Endothelial cell of umbilical vein (primary cell): ENCODE results near the gene CLDN19. TPM values are rescaled to one million over a fixed set of nuclear protein-coding genes. Genes with fewer than 3 reads are reported as not detected.

Source experiments
- BruUV-seq: library from RNA; stranded (reverse); fragments of 400-500 nt; replicated peaks from 2 replicates; lab custom pipeline; 2021; lab: Mats Ljungman, UMichigan
- CTCF ChIA-PET: fragments of 300-600, 350-600 bp; sonication (Branson Sonifier 250); formaldehyde crosslinking; loops from one replicate; lab custom pipeline; 2021; ENCODE audit warnings: antibody characterized with exemption, inconsistent platforms; lab: Charles Lee
- POLR2A ChIA-PET: fragments of 300-600, 350-600 bp; sonication (Branson Sonifier 250); formaldehyde crosslinking; loops from one replicate; lab custom pipeline; 2021; ENCODE audit warnings: antibody characterized with exemption, inconsistent platforms; lab: Charles Lee
- DNase-seq: peaks from one replicate; pipeline ENCODE4 v3.0.0-alpha.2; 2011; ENCODE audit warnings: low read depth, low spot score
- FAIRE-seq: peaks from 2 replicates; lab custom pipeline; 2011; peaks lifted over from hg19 to GRCh38; lab: Jason Lieb, UNC
- H2AFZ ChIP-seq: 2 replicates; pipeline ENCODE4 v1.6.0; 2012; ENCODE audit warnings: low read depth, low read length, control low read depth, inconsistent platforms
- H3K27ac ChIP-seq: 2 replicates; pipeline ENCODE4 v1.5.1; 2011; ENCODE audit warnings: low read depth, mild to moderate bottlenecking, control low read depth, low read length, moderate library complexity; ENCODE audit not compliant: insufficient read depth
- H3K27me3 ChIP-seq, 2 experiments: 2 replicates each; pipeline versions ENCODE4 v1.6.0 to v1.6.1; 2011; ENCODE audit warnings: low read length in 2 of 2, mixed read lengths in 1 of 2; ENCODE audit not compliant: control insufficient read depth in 2 of 2, insufficient read depth in 2 of 2
- H3K36me3 ChIP-seq, 2 experiments: 2 replicates in 1 of 2; 3 replicates in 1 of 2; pipeline ENCODE4 v1.5.1; 2011; ENCODE audit warnings: low read length in 2 of 2, mild to moderate bottlenecking in 1 of 2, moderate library complexity in 1 of 2; ENCODE audit not compliant: control insufficient read depth in 2 of 2, insufficient read depth in 2 of 2; ENCODE audit errors: extremely low read depth in 1 of 2
- H3K4me1 ChIP-seq: 3 replicates; pipeline ENCODE4 v1.5.1; 2011; ENCODE audit warnings: mild to moderate bottlenecking, low read length; ENCODE audit not compliant: control insufficient read depth, insufficient read depth; ENCODE audit errors: extremely low read depth
- H3K4me2 ChIP-seq: 2 replicates; pipeline ENCODE4 v1.6.1; 2011; ENCODE audit warnings: low read length, control low read depth, mixed read lengths; ENCODE audit not compliant: insufficient read depth
- H3K4me3 ChIP-seq, 3 experiments: fragments of 200-600 bp in 1 of 3; sonication (generic), shearing (Covaris generic) in 1 of 3; replicated peaks in 1 of 3; 2 replicates each; pipeline ENCODE4 v1.5.1; 2011 to 2016; ENCODE audit warnings: control low read depth in 3 of 3, low read length in 3 of 3, mild to moderate bottlenecking in 2 of 3, inconsistent platforms in 1 of 3, low read depth in 1 of 3, moderate library complexity in 1 of 3; ENCODE audit not compliant: insufficient read depth in 1 of 3
- H3K79me2 ChIP-seq: 2 replicates; pipeline ENCODE4 v1.6.0; 2012; ENCODE audit warnings: low read length, inconsistent platforms; ENCODE audit not compliant: control insufficient read depth, insufficient read depth
- H3K9ac ChIP-seq: replicated peaks from 2 replicates; pipeline ENCODE3; 2011; ENCODE audit warnings: low read length, control low read depth; ENCODE audit not compliant: insufficient read depth; ENCODE audit errors: extremely low read depth
- H3K9me1 ChIP-seq: replicated peaks from 3 replicates; pipeline ENCODE4 v1.6.0; 2011; ENCODE audit warnings: mild to moderate bottlenecking, low read length; ENCODE audit not compliant: control insufficient read depth, insufficient read depth; ENCODE audit errors: extremely low read depth
- H3K9me3 ChIP-seq: replicated peaks from 2 replicates; pipeline ENCODE4 v1.5.1; 2012; ENCODE audit warnings: low read length, inconsistent platforms; ENCODE audit not compliant: control insufficient read depth, insufficient read depth
- H4K20me1 ChIP-seq: replicated peaks from 2 replicates; pipeline ENCODE3; 2011; ENCODE audit warnings: mild to moderate bottlenecking, low read length; ENCODE audit not compliant: control insufficient read depth, insufficient read depth; ENCODE audit errors: extremely low read depth
- CTCF ChIP-seq, 2 donors: IDR thresholded peaks; 1 replicate in 1 of 2; 2 replicates in 1 of 2; pipeline ENCODE4 v1.5.1; 2011; ENCODE audit warnings: low read length in 2 of 2, mild to moderate bottlenecking in 2 of 2, moderate library complexity in 2 of 2, control low read depth in 1 of 2, inconsistent platforms in 1 of 2, low read depth in 1 of 2; ENCODE audit not compliant: insufficient read depth in 1 of 2; ENCODE audit errors: extremely low read depth in 1 of 2
- FOS ChIP-seq: IDR thresholded peaks from 2 replicates; pipeline ENCODE4 v1.6.1; 2011; ENCODE audit warnings: mild to moderate bottlenecking, low read length, moderate library complexity, borderline replicate concordance; ENCODE audit not compliant: insufficient read depth
- GATA2 ChIP-seq: IDR thresholded peaks from 2 replicates; pipeline ENCODE4 v1.7.0; 2011; ENCODE audit warnings: low read depth, mild to moderate bottlenecking, moderate library complexity, mixed read lengths, low read length; ENCODE audit not compliant: insufficient read length, insufficient read depth
- JUN ChIP-seq: IDR thresholded peaks from 2 replicates; pipeline ENCODE4 v1.6.1; 2011; ENCODE audit warnings: borderline replicate concordance, low read depth; ENCODE audit not compliant: insufficient read length, insufficient read depth
- MAX ChIP-seq: IDR thresholded peaks from 2 replicates; pipeline ENCODE4 v1.6.1; 2011; ENCODE audit not compliant: insufficient read depth, insufficient read length
- MYC ChIP-seq: IDR thresholded peaks from one replicate; pipeline ENCODE4 v1.6.1; 2011; ENCODE audit warnings: mild to moderate bottlenecking, low read depth, low read length
- POLR2A ChIP-seq: IDR thresholded peaks from 2 replicates; pipeline ENCODE4 v1.6.1; 2012; ENCODE audit warnings: low read depth, mild to moderate bottlenecking, control low read depth, low read length
- dilution Hi-C: fragments of 300-500 bp; cut with MboI; formaldehyde crosslinking; loops from one replicate; pipeline ENCODE4 v1.15.0; 2019; ENCODE audit warnings: low sequenced_read_pairs; ENCODE audit not compliant: extremely low pct_ligation_motif_present
- intact Hi-C: fragments of 100-400 bp; cut with micrococcal nuclease; formaldehyde crosslinking; loops from one replicate; pipeline ENCODE4 v1.10.0; 2022
- polyA plus RNA-seq, 4 experiments: library from polyadenylated mRNA; depleted of rRNA in 3 of 4; stranded (reverse) in 3 of 4; unstranded in 1 of 4; fragments of >200 nt; gene quantifications; 2 replicates each; pipeline versions ENCODE4 v1.2.1 to v1.2.3, GENCODE V29; 2011 to 2012; ENCODE audit warnings: missing spikeins in 1 of 4
- total RNA-seq: library from RNA; stranded (reverse); gene quantifications from 2 replicates; pipeline ENCODE4 v1.2.3, GENCODE V29; 2021

Gene CLDN19
- total and polyA plus RNA-seq, 2 donors (not counting 3 experiments of a cell fraction or from before 2014, with no cell fraction given) = not detected

GRCh38 chr1:42788021-42788420, 48.0 kb upstream of the CLDN19 start:
- no peaks in the 10 kb centered on the region for H3K36me3 ChIP-seq
- no peaks in the 10 kb centered on the region for H3K9me3 ChIP-seq
- dilution Hi-C loops (no loop called here), intact Hi-C loops (no loop called here)
- H3K9ac ChIP-seq = no peak overlapping the region
- H3K4me1 ChIP-seq = peaks cover 8% of the 10 kb centered on the region
- H3K9me1 ChIP-seq = no peaks in the 10 kb centered on the region
- H3K4me2 ChIP-seq = no peak overlapping the region
- no peak overlapping the region for H3K4me3 ChIP-seq
- no peaks in the 10 kb centered on the region for H4K20me1 ChIP-seq
- DNase-seq = no peak
- CTCF ChIA-PET = no interaction called here
- no peaks in the 10 kb centered on the region for H3K27me3 ChIP-seq
- TF ChIP-seq FOS (no peak), GATA2 (no peak), POLR2A (no peak), MYC (no peak), JUN (no peak), CTCF (IDR thresholded peaks at IDR 0.05; ENCODE audit: extremely low read depth in 1 of 2, insufficient read depth in 1 of 2, low read depth in 1 of 2, low read length in 2 of 2) (no peak), MAX (no peak)
- no peak overlapping the region for H3K27ac ChIP-seq
- no peaks in the 10 kb centered on the region for H3K79me2 ChIP-seq
- POLR2A ChIA-PET = no interaction called here
- BruUV-seq = no TSS peak
- no peak for FAIRE-seq
- no peak overlapping the region for H2AFZ ChIP-seq
